Measurements from ENCODE around the gene TGFA.

DNA sequence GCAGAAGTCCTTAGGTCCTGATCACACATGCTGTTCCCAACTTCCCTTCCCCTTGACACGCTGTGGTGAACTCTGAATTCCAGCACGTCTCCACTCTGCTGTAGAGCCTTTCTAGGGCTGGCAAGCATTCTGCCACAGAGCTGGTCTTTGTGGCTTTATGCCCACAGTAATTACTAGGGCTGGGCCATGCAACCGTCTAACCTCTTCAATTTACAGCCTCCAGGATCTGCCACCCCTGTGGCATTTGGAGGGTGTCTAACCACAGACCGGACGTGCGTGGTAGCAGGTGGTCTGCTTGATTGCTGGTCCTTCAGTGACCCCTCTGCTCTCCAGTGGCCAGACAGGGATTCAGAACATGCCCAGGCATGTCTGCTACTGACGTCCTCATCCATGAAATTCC, 43.1 kb upstream of the TGFA start:
- TF ChIP-seq TAF1 (IDR thresholded peaks at IDR 0.05; ENCODE audit: borderline replicate concordance, insufficient read depth, low read length) (no peak), POLR2AphosphoS5 (IDR thresholded peaks at IDR 0.05; ENCODE audit: low read depth, low read length) (no peak), SIN3A (IDR thresholded peaks at IDR 0.05; ENCODE audit: borderline replicate concordance, insufficient read depth, low read length) (no peak)
- TF ChIP-seq, protein P1, sequence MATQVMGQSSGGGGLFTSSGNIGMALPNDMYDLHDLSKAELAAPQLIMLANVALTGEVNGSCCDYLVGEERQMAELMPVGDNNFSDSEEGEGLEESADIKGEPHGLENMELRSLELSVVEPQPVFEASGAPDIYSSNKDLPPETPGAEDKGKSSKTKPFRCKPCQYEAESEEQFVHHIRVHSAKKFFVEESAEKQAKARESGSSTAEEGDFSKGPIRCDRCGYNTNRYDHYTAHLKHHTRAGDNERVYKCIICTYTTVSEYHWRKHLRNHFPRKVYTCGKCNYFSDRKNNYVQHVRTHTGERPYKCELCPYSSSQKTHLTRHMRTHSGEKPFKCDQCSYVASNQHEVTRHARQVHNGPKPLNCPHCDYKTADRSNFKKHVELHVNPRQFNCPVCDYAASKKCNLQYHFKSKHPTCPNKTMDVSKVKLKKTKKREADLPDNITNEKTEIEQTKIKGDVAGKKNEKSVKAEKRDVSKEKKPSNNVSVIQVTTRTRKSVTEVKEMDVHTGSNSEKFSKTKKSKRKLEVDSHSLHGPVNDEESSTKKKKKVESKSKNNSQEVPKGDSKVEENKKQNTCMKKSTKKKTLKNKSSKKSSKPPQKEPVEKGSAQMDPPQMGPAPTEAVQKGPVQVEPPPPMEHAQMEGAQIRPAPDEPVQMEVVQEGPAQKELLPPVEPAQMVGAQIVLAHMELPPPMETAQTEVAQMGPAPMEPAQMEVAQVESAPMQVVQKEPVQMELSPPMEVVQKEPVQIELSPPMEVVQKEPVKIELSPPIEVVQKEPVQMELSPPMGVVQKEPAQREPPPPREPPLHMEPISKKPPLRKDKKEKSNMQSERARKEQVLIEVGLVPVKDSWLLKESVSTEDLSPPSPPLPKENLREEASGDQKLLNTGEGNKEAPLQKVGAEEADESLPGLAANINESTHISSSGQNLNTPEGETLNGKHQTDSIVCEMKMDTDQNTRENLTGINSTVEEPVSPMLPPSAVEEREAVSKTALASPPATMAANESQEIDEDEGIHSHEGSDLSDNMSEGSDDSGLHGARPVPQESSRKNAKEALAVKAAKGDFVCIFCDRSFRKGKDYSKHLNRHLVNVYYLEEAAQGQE (IDR thresholded peaks at IDR 0.05; ENCODE audit: insufficient read depth in 1 of 2, low read depth in 2 of 2, low read length in 2 of 2), result no peak

Measured in PFSK-1 (cell line).